A673 (cell line): Measurements from ENCODE around the gene PPFIBP1. TPM values are rescaled to one million over a fixed set of nuclear protein-coding genes. Genes with fewer than 3 reads are reported as not detected.

ENCODE experiments used
- BruUV-seq: library from RNA; stranded (reverse); fragments of 400-500 nt; replicated peaks from 2 replicates; lab custom pipeline; 2021; lab: Mats Ljungman, UMichigan
- CTCF ChIA-PET: fragments of 300-600 bp; sonication (Branson Sonifier 250); formaldehyde crosslinking; loops from one replicate; lab custom pipeline; 2022; ENCODE audit warnings: antibody characterized with exemption; lab: Charles Lee
- POLR2A ChIA-PET: fragments of 300-600 bp; sonication (Branson Sonifier 250); formaldehyde crosslinking; loops from one replicate; lab custom pipeline; 2022; ENCODE audit warnings: antibody characterized with exemption; ENCODE audit not compliant: low non-redundant PET; lab: Charles Lee
- DNase-seq: peaks from one replicate; pipeline ENCODE4 v3.0.0-alpha.2; 2015; ENCODE audit warnings: low spot score
- H3K27ac ChIP-seq: fragments of 200-600 bp; sonication (generic); 2 replicates; pipeline ENCODE4 v1.5.1; 2016; ENCODE audit warnings: mixed run types, low read depth, mild to moderate bottlenecking, mixed read lengths, antibody characterized with exemption, low read length; ENCODE audit not compliant: poor library complexity, severe bottlenecking
- H3K27me3 ChIP-seq: fragments of 200-600 bp; sonication (generic); replicated peaks from 2 replicates; pipeline ENCODE4 v1.6.1; 2017; ENCODE audit warnings: mixed run types, low read depth, mild to moderate bottlenecking, mixed read lengths, antibody characterized with exemption, low read length; ENCODE audit not compliant: insufficient read depth, poor library complexity
- H3K36me3 ChIP-seq: fragments of 200-600 bp; sonication (generic); 2 replicates; pipeline ENCODE4 v1.6.1; 2016; ENCODE audit warnings: mixed run types, mild to moderate bottlenecking, mixed read lengths, antibody characterized with exemption, low read length; ENCODE audit not compliant: insufficient read depth, poor library complexity, severe bottlenecking
- H3K4me1 ChIP-seq: fragments of 200-600 bp; sonication (generic); 2 replicates; pipeline ENCODE4 v1.6.1; 2017; ENCODE audit warnings: mixed run types, mild to moderate bottlenecking, mixed read lengths, antibody characterized with exemption, low read length; ENCODE audit not compliant: insufficient read depth, poor library complexity, severe bottlenecking
- H3K4me3 ChIP-seq: fragments of 200-600 bp; sonication (generic); 2 replicates; pipeline ENCODE4 v1.5.1; 2016; ENCODE audit warnings: low read depth, mixed run types, mild to moderate bottlenecking, mixed read lengths, low read length; ENCODE audit not compliant: poor library complexity, severe bottlenecking
- H3K9me3 ChIP-seq: fragments of 200-600 bp; sonication (generic); 2 replicates; pipeline ENCODE4 v1.6.1; 2016; ENCODE audit warnings: mixed run types, low read depth, mild to moderate bottlenecking, mixed read lengths, antibody characterized with exemption, low read length; ENCODE audit not compliant: poor library complexity, severe bottlenecking
- EZH2 ChIP-seq: fragments of 200-600 bp; sonication (generic); IDR thresholded peaks from 2 replicates; pipeline ENCODE4 v1.6.1; 2017; ENCODE audit warnings: borderline replicate concordance, low read depth, mild to moderate bottlenecking, mixed read lengths, antibody characterized with exemption, low read length; ENCODE audit not compliant: poor library complexity, severe bottlenecking
- intact Hi-C: fragments of 100-400 bp; cut with micrococcal nuclease; formaldehyde crosslinking; loops from one replicate; pipeline ENCODE4 v1.10.0; 2022; ENCODE audit not compliant: unreplicated experiment
- total RNA-seq: library from RNA; stranded (reverse); gene quantifications from 2 replicates; pipeline ENCODE4 v1.2.3, GENCODE V29; 2021
- TF ChIP-seq, protein P1 (sequence below): fragments of 300-800, 200-600 bp; sonication (generic); conservative IDR thresholded peaks from 2 replicates; pipeline ENCODE4 v1.5.1; 2017; ENCODE audit warnings: low read depth, mild to moderate bottlenecking, antibody characterized with exemption, low read length, moderate library complexity, mixed read lengths

The PPFIBP1 gene
- total RNA-seq, 1 experiment from 2014 or later, result 41.2 TPM

DNA sequence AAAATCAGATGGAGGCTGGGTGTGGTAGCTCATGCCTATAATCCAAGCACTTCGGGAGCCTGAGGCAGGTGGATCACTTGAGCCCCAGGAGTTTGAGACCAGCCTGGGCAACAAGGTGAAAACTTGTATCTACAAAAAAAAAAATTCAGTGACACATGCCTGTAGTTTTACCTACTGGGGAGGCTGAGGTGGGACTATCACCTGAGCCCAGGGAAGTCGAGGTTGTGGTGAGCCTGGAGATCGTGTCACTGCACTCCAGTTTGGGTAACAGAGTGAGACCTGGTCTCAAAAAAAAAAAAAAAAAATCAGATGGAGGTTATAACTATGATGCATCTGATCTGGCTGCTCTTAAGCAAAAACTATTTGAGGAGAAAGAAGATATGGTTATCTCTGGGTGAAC is 26.6 kb upstream of the PPFIBP1 start:
- Histone ChIP-seq H3K27ac (no peak overlapping the region), H3K4me1 (no peaks in the 10 kb centered on the region), H3K4me3 (no peak overlapping the region), H3K27me3 (no peaks in the 10 kb centered on the region), H3K36me3 (no peaks in the 10 kb centered on the region), H3K9me3 (no peaks in the 10 kb centered on the region)
- TF ChIP-seq, protein P1, sequence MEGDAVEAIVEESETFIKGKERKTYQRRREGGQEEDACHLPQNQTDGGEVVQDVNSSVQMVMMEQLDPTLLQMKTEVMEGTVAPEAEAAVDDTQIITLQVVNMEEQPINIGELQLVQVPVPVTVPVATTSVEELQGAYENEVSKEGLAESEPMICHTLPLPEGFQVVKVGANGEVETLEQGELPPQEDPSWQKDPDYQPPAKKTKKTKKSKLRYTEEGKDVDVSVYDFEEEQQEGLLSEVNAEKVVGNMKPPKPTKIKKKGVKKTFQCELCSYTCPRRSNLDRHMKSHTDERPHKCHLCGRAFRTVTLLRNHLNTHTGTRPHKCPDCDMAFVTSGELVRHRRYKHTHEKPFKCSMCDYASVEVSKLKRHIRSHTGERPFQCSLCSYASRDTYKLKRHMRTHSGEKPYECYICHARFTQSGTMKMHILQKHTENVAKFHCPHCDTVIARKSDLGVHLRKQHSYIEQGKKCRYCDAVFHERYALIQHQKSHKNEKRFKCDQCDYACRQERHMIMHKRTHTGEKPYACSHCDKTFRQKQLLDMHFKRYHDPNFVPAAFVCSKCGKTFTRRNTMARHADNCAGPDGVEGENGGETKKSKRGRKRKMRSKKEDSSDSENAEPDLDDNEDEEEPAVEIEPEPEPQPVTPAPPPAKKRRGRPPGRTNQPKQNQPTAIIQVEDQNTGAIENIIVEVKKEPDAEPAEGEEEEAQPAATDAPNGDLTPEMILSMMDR, result no peak
- TF ChIP-seq EZH2, result no peak
- no TSS peak for BruUV-seq
- DNase-seq, result no peak
- intact Hi-C loops, result no loop called here
- POLR2A ChIA-PET, result no interaction called here
- CTCF ChIA-PET, result no interaction called here

DNA sequence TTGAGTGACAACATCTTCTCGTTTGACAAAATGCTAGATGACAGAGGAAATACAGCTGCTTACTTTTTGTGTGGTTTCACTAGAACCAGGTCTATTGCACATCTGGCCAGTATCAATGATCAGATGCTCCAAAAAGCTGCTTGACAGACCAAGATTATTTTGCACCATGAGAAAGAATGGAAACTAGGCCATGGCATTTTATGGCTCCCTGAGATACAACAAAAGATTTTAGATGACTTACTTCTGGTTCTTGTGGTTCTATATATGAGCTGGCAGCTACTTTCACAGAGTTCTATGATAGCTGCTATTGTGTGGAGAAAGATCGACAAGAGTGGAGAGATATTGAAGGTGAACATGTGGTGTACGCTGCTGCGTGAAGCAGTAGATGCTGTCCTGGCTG is 25.9 kb upstream of the PPFIBP1 start:
- Histone ChIP-seq H3K4me3 (no peak overlapping the region), H3K27ac (no peak overlapping the region), H3K9me3 (no peaks in the 10 kb centered on the region), H3K27me3 (no peaks in the 10 kb centered on the region), H3K4me1 (no peaks in the 10 kb centered on the region), H3K36me3 (no peaks in the 10 kb centered on the region)
- CTCF ChIA-PET, result no interaction called here
- BruUV-seq, result no TSS peak
- TF ChIP-seq, protein P1, result no peak
- no peak for TF ChIP-seq EZH2
- no peak for DNase-seq
- intact Hi-C loops, result no loop called here
- POLR2A ChIA-PET, result no interaction called here

DNA sequence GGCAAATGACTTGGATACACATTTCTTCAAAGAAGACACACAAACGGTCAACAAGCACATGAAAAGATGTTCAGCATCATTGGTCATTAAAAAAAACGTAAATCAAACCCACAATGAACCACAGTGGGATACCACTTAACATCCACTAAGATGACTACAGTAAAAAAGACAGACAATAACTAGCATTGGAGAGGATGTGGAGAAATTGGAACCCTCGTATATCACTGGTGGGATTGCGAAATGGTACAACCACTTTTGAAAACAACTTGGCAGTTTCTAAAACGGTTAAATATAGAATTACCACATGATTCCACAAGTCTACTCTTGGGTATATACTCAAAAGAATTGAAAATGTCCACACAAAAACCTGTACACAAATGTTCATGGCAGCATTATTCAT is 25.2 kb upstream of the PPFIBP1 start:
- H3K27me3 ChIP-seq, result no peaks in the 10 kb centered on the region
- no peaks in the 10 kb centered on the region for H3K36me3 ChIP-seq
- peak; percentile 44 for DNase-seq
- no peaks in the 10 kb centered on the region for H3K9me3 ChIP-seq
- H3K27ac ChIP-seq, result no peak overlapping the region
- no TSS peak for BruUV-seq
- H3K4me3 ChIP-seq, result no peak overlapping the region
- TF ChIP-seq, protein P1, result no peak
- TF ChIP-seq EZH2, result no peak
- ChIA-PET CTCF (no interaction called here), POLR2A (no interaction called here)
- no peaks in the 10 kb centered on the region for H3K4me1 ChIP-seq
- intact Hi-C loops, result no loop called here
